ENCODE measurements around the gene LILRA5. TPM values are rescaled to one million over a fixed set of nuclear protein-coding genes. Genes with fewer than 3 reads are reported as not detected.

Gene LILRA5
- total RNA-seq, 1 donor from 2014 or later = not detected

DNA sequence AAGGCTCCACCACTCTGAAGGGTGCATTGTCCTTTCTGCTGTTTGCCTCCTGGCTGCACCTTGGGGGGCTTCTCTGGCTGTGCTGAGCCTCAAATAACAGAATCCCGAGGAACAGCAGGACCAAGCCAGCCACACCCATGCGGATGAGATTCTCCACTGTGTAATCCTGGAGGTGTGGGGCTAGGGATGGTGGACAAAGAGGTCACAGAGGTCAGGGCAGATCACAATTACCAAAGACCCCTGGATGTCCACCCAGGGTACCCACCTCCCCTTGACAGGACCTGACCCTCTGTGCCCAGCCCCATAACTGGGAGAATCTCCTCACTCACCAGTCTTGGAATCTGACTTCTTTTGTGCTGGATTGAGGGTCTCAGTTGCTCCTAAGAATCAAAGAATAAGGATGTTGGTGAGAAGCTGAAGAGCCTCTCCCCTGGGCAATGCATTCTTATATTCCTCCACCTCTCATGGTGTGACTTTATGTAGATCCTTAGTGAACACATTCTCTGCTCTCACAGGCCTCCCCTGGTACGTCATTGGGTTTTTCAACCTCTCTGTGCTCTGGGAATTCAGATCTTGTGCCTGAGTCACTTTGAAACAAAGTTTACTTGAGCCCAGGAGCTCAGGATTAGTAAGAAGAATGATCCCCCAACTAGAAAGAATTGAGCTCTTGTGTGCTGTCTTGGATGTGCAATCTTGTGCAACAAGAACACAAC, 20.8 kb upstream of the LILRA5 start:
- no peak overlapping the region for H3K4me2 ChIP-seq (ENCODE audit: low read length)
- no peak overlapping the region for H3K4me3 ChIP-seq (ENCODE audit: insufficient read depth, low read depth, low read length)
- no peak overlapping the region for H3K9ac ChIP-seq (ENCODE audit: low read length)
- no peaks in the 10 kb centered on the region for H3K9me3 ChIP-seq (ENCODE audit: insufficient read depth, low read depth, low read length)
- Mint-ChIP-seq H3K9me3 (ENCODE audit: unreplicated experiment) (peaks cover 3% of the 10 kb centered on the region), H3K27me3 (ENCODE audit: low read depth, unreplicated experiment) (peaks cover 31% of the 10 kb centered on the region), H3K4me1 (ENCODE audit: low read depth, unreplicated experiment) (no peaks in the 10 kb centered on the region), H3K36me3 (ENCODE audit: low read depth, unreplicated experiment) (no peaks in the 10 kb centered on the region), H3K4me3 (ENCODE audit: unreplicated experiment) (no peak overlapping the region), H3K27ac (ENCODE audit: unreplicated experiment) (no peak overlapping the region)
- H4K20me1 ChIP-seq (ENCODE audit: insufficient read depth, low read length) = no peaks in the 10 kb centered on the region
- FAIRE-seq = no peak
- no peak overlapping the region for H3K27ac ChIP-seq (ENCODE audit: low read depth, low read length)
- TF ChIP-seq, protein P1, sequence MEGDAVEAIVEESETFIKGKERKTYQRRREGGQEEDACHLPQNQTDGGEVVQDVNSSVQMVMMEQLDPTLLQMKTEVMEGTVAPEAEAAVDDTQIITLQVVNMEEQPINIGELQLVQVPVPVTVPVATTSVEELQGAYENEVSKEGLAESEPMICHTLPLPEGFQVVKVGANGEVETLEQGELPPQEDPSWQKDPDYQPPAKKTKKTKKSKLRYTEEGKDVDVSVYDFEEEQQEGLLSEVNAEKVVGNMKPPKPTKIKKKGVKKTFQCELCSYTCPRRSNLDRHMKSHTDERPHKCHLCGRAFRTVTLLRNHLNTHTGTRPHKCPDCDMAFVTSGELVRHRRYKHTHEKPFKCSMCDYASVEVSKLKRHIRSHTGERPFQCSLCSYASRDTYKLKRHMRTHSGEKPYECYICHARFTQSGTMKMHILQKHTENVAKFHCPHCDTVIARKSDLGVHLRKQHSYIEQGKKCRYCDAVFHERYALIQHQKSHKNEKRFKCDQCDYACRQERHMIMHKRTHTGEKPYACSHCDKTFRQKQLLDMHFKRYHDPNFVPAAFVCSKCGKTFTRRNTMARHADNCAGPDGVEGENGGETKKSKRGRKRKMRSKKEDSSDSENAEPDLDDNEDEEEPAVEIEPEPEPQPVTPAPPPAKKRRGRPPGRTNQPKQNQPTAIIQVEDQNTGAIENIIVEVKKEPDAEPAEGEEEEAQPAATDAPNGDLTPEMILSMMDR (IDR thresholded peaks at IDR 0.05; ENCODE audit: insufficient read depth, low read depth, low read length) = no peak
- no peak for TF ChIP-seq EZH2 (IDR thresholded peaks at IDR 0.05; ENCODE audit: insufficient read depth, low read length)
- no peaks in the 10 kb centered on the region for H3K36me3 ChIP-seq (ENCODE audit: insufficient read depth, low read length)
- no peak overlapping the region for H2AFZ ChIP-seq (ENCODE audit: low read depth, low read length)
- no peaks in the 10 kb centered on the region for H3K79me2 ChIP-seq (ENCODE audit: insufficient read depth, low read length)
- no peaks in the 10 kb centered on the region for H3K27me3 ChIP-seq (ENCODE audit: insufficient read depth, low read length)
- no peak for DNase-seq (ENCODE audit: low read depth)
- no peaks in the 10 kb centered on the region for H3K4me1 ChIP-seq (ENCODE audit: insufficient read depth, low read length)

DNA sequence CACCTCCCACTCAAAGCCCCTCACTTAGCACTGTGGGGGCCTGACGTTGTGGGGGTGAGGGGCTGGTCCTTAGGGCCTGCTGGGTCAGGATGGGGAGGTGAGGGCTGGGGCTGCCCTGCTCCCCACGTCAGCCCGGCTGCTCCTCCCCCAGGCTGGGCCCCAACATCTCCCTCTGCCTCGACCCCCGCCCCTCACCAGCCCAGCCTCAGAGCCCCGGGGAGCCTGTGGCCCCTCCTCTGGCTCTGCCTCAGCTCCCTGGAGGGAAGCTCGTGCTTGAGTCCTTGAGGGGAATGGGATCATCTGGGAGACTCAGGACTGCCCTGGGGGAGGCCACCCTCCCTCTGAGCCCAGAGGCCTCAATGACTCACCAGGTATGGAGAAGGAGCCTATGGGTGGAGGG, 19.2 kb upstream of the LILRA5 start:
- H3K27ac ChIP-seq (ENCODE audit: low read depth, low read length) = no peak overlapping the region
- TF ChIP-seq EZH2 (IDR thresholded peaks at IDR 0.05; ENCODE audit: insufficient read depth, low read length) = no peak
- H3K36me3 ChIP-seq (ENCODE audit: insufficient read depth, low read length) = no peaks in the 10 kb centered on the region
- no peak overlapping the region for H3K4me3 Mint-ChIP-seq (ENCODE audit: unreplicated experiment)
- H3K9me3 ChIP-seq (ENCODE audit: insufficient read depth, low read depth, low read length) = no peaks in the 10 kb centered on the region
- peaks cover 3% of the 10 kb centered on the region for H3K9me3 Mint-ChIP-seq (ENCODE audit: unreplicated experiment)
- no peaks in the 10 kb centered on the region for H3K36me3 Mint-ChIP-seq (ENCODE audit: low read depth, unreplicated experiment)
- no peak overlapping the region for H3K4me3 ChIP-seq (ENCODE audit: insufficient read depth, low read depth, low read length)
- no peak overlapping the region for H3K9ac ChIP-seq (ENCODE audit: low read length)
- no peaks in the 10 kb centered on the region for H3K27me3 ChIP-seq (ENCODE audit: insufficient read depth, low read length)
- H2AFZ ChIP-seq (ENCODE audit: low read depth, low read length) = no peak overlapping the region
- H3K27ac Mint-ChIP-seq (ENCODE audit: unreplicated experiment) = no peak overlapping the region
- H3K4me2 ChIP-seq (ENCODE audit: low read length) = no peak overlapping the region
- no peaks in the 10 kb centered on the region for H3K4me1 ChIP-seq (ENCODE audit: insufficient read depth, low read length)
- H3K4me1 Mint-ChIP-seq (ENCODE audit: low read depth, unreplicated experiment) = no peaks in the 10 kb centered on the region
- H3K79me2 ChIP-seq (ENCODE audit: insufficient read depth, low read length) = no peaks in the 10 kb centered on the region
- H3K27me3 Mint-ChIP-seq (ENCODE audit: low read depth, unreplicated experiment) = peaks cover 30% of the 10 kb centered on the region
- no peak for DNase-seq (ENCODE audit: low read depth)
- H4K20me1 ChIP-seq (ENCODE audit: insufficient read depth, low read length) = no peaks in the 10 kb centered on the region
- no peak for FAIRE-seq

DNA sequence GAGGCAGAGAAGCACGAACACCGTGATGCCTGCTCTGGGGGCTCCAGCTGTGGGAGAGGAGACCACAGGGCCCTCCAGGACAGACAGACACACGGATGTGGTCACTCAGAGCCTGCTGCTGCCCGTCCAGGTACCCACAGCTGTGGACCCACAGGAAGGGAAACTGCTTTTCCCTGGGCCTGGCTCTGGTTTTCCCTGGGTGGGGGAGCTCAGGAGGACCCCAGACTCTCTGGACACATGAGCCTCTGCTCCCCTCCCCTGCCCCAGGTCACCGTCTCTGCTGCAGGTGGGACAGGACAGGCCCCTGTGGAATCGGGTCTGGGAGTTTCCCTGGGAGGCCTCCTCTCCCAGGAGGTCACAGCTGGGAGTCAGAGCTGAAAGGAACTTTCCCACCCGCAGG, 18.7 kb upstream of the LILRA5 start:
- Mint-ChIP-seq H3K9me3 (ENCODE audit: unreplicated experiment) (peaks cover 3% of the 10 kb centered on the region), H3K36me3 (ENCODE audit: low read depth, unreplicated experiment) (no peaks in the 10 kb centered on the region), H3K4me1 (ENCODE audit: low read depth, unreplicated experiment) (no peaks in the 10 kb centered on the region), H3K27me3 (ENCODE audit: low read depth, unreplicated experiment) (peaks cover 32% of the 10 kb centered on the region), H3K27ac (ENCODE audit: unreplicated experiment) (no peak overlapping the region), H3K4me3 (ENCODE audit: unreplicated experiment) (no peak overlapping the region)
- Histone ChIP-seq H3K79me2 (ENCODE audit: insufficient read depth, low read length) (no peaks in the 10 kb centered on the region), H3K27ac (ENCODE audit: low read depth, low read length) (no peak overlapping the region), H3K9ac (ENCODE audit: low read length) (no peak overlapping the region), H4K20me1 (ENCODE audit: insufficient read depth, low read length) (no peaks in the 10 kb centered on the region), H3K27me3 (ENCODE audit: insufficient read depth, low read length) (no peaks in the 10 kb centered on the region), H3K4me1 (ENCODE audit: insufficient read depth, low read length) (no peaks in the 10 kb centered on the region), H2AFZ (ENCODE audit: low read depth, low read length) (no peak overlapping the region), H3K36me3 (ENCODE audit: insufficient read depth, low read length) (no peaks in the 10 kb centered on the region), H3K4me3 (ENCODE audit: insufficient read depth, low read depth, low read length) (no peak overlapping the region), H3K9me3 (ENCODE audit: insufficient read depth, low read depth, low read length) (no peaks in the 10 kb centered on the region), H3K4me2 (ENCODE audit: low read length) (no peak overlapping the region)
- FAIRE-seq = no peak
- no peak for TF ChIP-seq EZH2 (IDR thresholded peaks at IDR 0.05; ENCODE audit: insufficient read depth, low read length)
- TF ChIP-seq, protein P1 (IDR thresholded peaks at IDR 0.05; ENCODE audit: insufficient read depth, low read depth, low read length) = no peak
- DNase-seq (ENCODE audit: low read depth) = no peak
